ENCODE data around the gene RASSF8.

Gene RASSF8

GRCh38 chr12:26058818-26059217 is 100.3 kb downstream of the RASSF8 start:
- no peak for DNase-seq (ENCODE audit: low read depth in 2 of 2)

DNA sequence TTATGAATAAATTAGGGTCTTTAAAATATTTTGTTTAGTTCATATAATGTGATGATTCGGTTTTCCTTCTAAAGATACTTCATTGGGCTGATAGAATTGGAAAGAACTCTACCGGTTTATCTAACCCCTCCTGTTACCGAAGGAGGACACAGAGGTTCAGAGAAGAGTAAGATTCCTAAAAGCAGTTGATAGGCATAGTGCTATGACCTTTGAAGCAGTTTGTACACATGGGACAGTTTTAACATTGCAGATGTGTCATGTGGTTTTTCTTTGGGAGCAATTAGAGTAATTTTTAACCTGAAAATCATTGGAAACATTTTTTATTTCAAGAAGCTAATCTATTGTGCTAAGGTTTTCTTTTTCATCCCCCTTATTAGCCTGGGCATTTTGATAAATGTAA is 103.5 kb downstream of the RASSF8 start:
- DNase-seq (ENCODE audit: low read depth in 2 of 2) = no peak

GRCh38 chr12:26062566-26062965 is 104.1 kb downstream of the RASSF8 start:
- no peak for DNase-seq (ENCODE audit: low read depth in 2 of 2)

GRCh38 chr12:26065451-26065850 is 107.0 kb downstream of the RASSF8 start:
- DNase-seq (ENCODE audit: low read depth in 2 of 2) = no peak

DNA sequence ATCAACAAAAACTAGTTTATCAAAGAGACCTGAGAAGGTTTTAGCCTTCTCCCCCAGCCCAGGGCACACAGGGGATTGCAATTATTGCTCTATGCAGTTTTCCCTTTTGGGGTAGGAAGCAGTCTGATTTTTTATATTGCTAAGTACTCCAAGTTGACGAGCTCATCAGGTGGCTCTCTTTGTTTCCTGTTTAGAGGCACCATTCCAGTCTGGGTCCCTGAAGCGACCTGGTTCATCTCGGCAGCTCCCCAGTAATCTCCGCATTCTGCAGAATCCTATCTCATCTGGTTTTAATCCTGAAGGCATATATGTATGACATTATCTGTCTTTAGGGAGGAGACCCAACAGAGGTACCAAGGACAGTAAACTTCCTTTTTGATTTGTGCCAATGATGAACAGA is 110.0 kb downstream of the RASSF8 start:
- DNase-seq (ENCODE audit: low read depth in 2 of 2) = no peak

DNA sequence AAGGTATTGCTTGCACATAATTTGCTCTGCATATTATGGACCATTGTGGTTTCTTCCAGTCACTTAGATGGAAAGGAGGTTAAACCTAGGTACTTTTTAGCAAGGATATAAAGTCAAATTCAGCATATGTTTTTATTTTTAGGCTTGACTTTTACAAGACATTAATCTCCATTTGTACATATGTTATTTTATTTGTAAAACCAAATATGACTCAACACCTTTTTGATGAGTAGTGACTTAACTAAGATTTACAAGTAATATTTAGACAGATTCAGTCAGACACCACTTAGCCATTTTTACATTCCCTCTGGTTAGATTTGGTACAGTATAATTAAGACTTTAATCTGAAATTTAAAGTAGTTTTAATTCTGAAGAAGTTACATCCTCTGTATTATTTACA is 111.3 kb downstream of the RASSF8 start:
- DNase-seq (ENCODE audit: low read depth in 2 of 2) = no peak

GRCh38 chr12:26077915-26078702 is 119.6 kb downstream of the RASSF8 start:
- DNase-seq (ENCODE audit: low read depth in 2 of 2) = no peak

- DNase-seq (ENCODE audit: low read depth in 2 of 2) = no peak
These were observed 122.4 kb downstream of the RASSF8 start for GRCh38 chr12:26080911-26081310.

- DNase-seq (ENCODE audit: low read depth in 2 of 2) = no peak
These were observed 128.5 kb downstream of the RASSF8 start for GRCh38 chr12:26086936-26087335.

- no peak for DNase-seq (ENCODE audit: low read depth in 2 of 2)
These were observed 130.5 kb downstream of the RASSF8 start for GRCh38 chr12:26088998-26089397.

DNA sequence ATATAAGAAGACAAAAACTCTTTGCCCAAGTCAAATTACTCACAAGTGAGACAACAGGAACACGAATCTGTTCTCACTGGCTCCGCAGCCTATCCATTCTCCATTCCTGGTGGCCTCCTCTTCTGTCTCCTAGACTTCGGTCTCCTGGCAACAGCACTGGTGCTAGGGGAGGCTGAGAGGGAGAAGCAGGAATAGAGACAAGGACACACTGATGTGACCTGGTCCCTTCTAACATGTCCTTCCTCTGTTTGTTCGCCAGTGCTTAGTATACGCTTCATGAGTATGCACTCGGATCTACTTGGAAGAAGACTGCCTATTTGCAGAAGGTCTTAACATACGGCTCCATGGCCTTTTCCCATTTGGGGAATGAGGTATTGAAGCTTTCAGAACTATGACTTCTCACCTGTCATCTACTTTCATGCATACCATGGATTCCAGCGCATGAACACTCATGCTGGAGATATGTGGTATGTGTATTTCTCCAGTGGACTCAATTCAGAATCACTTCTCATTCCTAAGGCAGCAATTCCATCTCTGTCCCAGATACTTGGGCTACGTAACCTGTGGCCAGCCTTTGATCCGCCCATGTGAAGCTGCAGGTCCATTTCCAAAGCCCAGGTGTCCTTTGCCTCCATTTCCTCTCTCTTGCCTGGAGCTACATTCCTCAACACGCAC is 132.5 kb downstream of the RASSF8 start:
- DNase-seq (ENCODE audit: low read depth in 2 of 2) = no peak

DNA sequence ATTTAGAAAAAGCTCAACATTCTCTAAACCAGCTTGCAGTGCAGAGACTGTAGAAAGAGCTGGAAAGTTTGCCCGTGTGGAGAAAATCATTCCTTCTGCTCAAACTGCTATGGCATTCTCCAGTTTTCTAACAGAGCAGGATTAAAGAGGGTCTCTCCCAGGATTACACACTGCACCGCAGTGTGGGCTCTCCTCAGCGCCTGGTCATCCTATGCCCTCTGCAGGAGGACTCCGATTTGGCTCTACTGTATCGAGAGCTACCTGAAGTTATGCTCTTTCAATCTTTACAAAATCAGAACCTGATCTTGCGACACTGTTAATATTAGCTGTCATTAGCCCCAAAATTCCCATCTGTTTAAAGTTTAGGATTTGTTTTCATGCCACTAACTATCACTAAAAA is 133.3 kb downstream of the RASSF8 start:
- no peak for DNase-seq (ENCODE audit: low read depth in 2 of 2)

DNA sequence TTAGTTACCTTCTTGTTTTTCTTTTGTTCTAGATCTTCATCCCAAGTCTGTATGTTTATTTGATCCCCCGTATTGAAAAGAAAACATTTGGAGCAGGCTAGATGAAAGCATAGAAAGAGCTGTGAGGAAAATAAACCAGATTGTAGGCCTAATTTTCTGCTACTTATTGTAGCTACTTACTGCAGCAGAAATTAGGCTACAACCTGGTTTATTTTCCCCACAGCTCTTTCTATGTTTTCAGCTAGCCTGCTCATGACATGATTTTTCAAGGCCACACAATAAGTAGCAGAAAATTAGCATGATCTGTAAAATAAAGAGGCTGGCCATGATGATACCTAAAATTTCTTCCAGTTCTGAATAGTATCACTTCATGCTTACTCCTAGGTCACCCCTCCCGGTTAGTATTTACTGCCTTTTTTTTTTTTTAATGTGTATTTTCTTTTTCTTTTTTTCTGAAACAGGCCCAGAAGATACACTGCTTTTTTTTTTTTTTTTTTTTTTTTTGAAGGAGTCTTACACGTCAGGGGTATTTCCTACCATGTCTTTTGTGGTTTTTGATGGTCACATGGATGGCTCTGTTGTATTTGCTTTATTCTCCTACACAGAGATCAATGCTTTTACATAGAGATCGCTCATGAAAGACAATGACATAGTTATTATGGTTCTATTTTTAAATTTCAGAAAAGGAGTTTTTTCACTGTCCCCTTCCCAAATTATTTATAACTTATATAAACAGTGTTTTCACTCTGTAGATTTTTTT is 134.0 kb downstream of the RASSF8 start:
- no peak for DNase-seq (ENCODE audit: low read depth in 2 of 2)

- DNase-seq (ENCODE audit: low read depth in 2 of 2) = no peak
These were observed 136.7 kb downstream of the RASSF8 start for GRCh38 chr12:26095186-26095585.

- no peak for DNase-seq (ENCODE audit: low read depth in 2 of 2)
These were observed 137.6 kb downstream of the RASSF8 start for GRCh38 chr12:26096036-26096435.

DNA sequence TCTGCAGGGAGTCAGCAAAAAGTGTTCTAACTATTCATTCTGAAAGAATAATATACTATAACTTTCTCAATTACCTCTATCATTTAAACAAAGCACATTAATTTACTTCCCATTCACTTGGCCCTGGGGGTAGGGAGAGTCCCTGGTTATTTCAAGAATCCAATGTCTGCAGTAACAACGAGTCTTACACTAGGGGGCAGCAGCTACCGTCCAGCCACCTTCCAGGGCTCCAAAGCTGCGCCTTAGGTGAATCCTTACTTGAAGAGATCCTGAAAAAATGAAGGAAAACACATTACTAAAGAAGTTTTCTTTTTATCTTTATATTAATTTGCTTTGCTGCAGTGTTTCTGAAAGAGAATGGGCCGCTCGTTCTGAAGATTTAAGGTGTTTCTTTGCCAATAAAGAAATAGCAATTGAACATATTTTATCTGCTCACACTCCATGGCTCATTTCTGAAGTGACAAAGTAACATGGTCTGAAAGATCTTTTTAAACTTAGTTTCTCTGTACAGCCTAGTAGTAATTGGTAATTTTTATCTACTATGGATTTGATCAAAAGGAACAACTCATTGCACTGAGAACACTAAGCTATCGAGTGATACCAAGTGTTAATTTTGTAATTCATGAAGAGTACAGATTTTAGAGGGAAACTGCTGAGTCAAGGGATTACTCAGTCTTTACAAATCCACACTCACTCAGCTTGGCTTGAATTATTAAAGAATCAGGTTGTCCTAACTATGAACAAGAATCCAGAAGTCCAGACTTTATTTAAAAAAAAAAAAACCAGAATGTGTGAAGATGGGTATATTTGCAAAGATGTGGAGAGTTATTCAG is 138.8 kb downstream of the RASSF8 start:
- peak in 1 of 2 donors; percentile 10 for DNase-seq (ENCODE audit: low read depth in 2 of 2)

DNA sequence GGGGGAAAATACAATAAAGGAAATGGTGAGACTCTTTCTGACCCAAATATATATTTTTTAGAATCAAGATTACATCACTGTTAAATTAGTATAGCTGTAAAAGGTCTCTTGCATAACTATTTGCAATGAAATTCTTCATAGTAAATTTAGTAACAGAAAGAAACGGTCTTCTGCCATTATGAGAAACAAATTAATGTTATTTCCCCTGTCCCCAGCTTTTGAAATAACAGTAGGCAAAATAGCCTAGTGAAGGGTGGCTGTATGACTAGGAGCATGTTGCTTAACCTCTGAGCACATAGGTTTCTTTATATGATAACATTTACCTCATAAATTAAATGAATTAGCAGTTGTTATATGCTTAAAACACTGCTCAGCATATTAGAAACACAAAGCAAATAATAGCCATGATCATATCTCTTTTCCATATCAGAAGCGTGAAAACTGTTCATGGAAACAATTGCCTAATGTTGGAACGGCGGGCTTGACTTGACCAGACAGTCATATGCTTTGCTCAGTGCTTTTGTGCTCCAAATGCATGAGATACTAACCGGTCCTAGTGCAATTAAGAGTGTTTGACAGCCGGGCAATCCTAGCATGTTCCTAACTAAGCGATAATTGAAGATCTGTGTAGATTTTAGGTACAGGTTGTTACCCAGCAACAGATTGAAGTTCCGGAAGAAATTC is 142.3 kb downstream of the RASSF8 start:
- DNase-seq (ENCODE audit: low read depth in 2 of 2) = no peak

DNA sequence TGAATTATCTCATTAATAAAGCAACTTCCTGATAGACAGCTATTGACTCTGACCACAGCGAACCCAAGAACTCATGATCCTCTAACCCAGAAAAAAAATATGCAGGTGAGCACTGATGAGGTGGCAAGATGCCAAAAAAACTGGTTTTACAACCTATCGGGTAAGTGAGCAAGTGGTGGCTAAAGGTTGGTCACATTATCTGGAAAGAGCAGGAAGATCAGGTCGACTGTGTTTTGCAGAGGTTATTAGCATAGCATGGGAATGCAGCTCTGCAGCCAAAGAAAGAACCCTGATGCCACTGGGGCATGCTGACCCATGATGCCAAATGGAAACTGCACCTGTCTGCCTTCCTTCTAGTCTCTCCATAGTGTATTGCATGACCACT is 142.9 kb downstream of the RASSF8 start:
- no peak for DNase-seq (ENCODE audit: low read depth in 2 of 2)

DNA sequence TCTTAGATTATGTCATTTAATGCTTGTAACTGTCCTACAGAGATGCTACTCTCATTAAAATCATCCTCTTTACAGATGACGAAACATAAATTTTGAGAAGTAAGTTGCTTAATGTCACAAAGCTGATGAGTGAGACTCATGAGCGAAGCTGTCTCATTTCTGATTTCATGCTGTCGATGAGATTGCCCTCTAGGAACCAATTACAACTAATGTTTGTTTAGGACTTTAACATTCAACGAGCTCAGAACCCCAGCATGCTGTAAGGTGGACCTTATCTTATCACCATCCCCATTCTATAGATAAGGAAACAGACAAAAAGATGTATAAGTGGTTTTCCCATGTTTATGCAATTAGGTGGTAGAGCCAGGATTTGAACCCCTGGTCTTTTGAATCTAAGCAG is 143.3 kb downstream of the RASSF8 start:
- DNase-seq (ENCODE audit: low read depth in 2 of 2) = no peak

GRCh38 chr12:26102953-26103352 is 144.5 kb downstream of the RASSF8 start:
- no peak for DNase-seq (ENCODE audit: low read depth in 2 of 2)

- DNase-seq (ENCODE audit: low read depth in 2 of 2) = no peak
These were observed 147.9 kb downstream of the RASSF8 start for GRCh38 chr12:26106347-26106746.

Data from stimulated activated CD8-positive, alpha-beta memory T cell treated with anti-CD3 and anti-CD28 coated beads, Interleukin-15, amount 100 ng/mL, for 48 hours (primary cell).